Kidney (tissue), 14 donors: Measurements from ENCODE around the gene LOXL1. TPM values are rescaled to one million over a fixed set of nuclear protein-coding genes. Genes with fewer than 3 reads are reported as not detected.

ENCODE experiments used
- DNase-seq, 5 donors: peaks; one replicate each; pipeline ENCODE4 v3.0.0-alpha.2; 2013 to 2020
- FAIRE-seq: peaks from 2 replicates; lab custom pipeline; 2012; peaks lifted over from hg19 to GRCh38; lab: Jason Lieb, UNC
- H3K27ac ChIP-seq, 2 donors: one replicate each; pipeline ENCODE4 v1.7.0; 2013; ENCODE audit warnings: low read depth in 2 of 2, low read length in 2 of 2, inconsistent platforms in 1 of 2
- H3K27me3 ChIP-seq: one replicate; pipeline ENCODE4 v1.7.1; 2013; ENCODE audit warnings: low read length, inconsistent platforms; ENCODE audit not compliant: control insufficient read depth, insufficient read depth
- H3K36me3 ChIP-seq, 3 donors: one replicate each; pipeline versions ENCODE4 v1.7.0 to v1.7.1; 2013; ENCODE audit warnings: low read length in 3 of 3, control low read depth in 1 of 3, inconsistent platforms in 1 of 3; ENCODE audit not compliant: insufficient read depth in 3 of 3, control insufficient read depth in 2 of 3
- H3K4me1 ChIP-seq, 3 donors: one replicate each; pipeline versions ENCODE4 v1.7.0 to v1.7.1; 2013; ENCODE audit warnings: low read length in 3 of 3, inconsistent platforms in 1 of 3, low read depth in 1 of 3; ENCODE audit not compliant: control insufficient read depth in 2 of 3, insufficient read depth in 2 of 3
- H3K4me3 ChIP-seq, 3 donors: one replicate each; pipeline versions ENCODE4 v1.7.0 to v1.8.1; 2013; ENCODE audit warnings: low read length in 3 of 3, control low read depth in 1 of 3, inconsistent platforms in 1 of 3
- H3K9ac ChIP-seq, 3 donors: one replicate each; pipeline versions ENCODE4 v1.7.0 to v1.7.1; 2013; ENCODE audit warnings: low read length in 3 of 3, control low read depth in 1 of 3, inconsistent platforms in 1 of 3
- H3K9me3 ChIP-seq, 3 donors: one replicate each; pipeline versions ENCODE4 v1.7.0 to v1.7.1; 2013; ENCODE audit warnings: low read length in 3 of 3, control low read depth in 1 of 3, inconsistent platforms in 1 of 3; ENCODE audit not compliant: control insufficient read depth in 2 of 3, insufficient read depth in 1 of 3
- CTCF ChIP-seq: IDR thresholded peaks from 3 replicates; pipeline ENCODE4 v1.5.1; 2012; ENCODE audit warnings: mild to moderate bottlenecking, moderate library complexity, borderline replicate concordance; ENCODE audit not compliant: insufficient read depth; ENCODE audit errors: extremely low read depth
- intact Hi-C: fragments of 100-400 bp; cut with DNase I; formaldehyde crosslinking; loops from one replicate; pipeline ENCODE4 v1.11.1; 2022
- polyA plus RNA-seq: library from polyadenylated mRNA; stranded (reverse); fragments of 350-450 nt; fragmentation: Illumina TruSeq; extraction: RNeasy Lipid Tissue Mini Kit (QIAGEN cat#74804); gene quantifications from one replicate; pipeline ENCODE4 v1.2.3, GENCODE V29; 2014; ENCODE audit warnings: low read depth, low replicate concordance; ENCODE audit not compliant: insufficient read depth
- total RNA-seq: library from RNA; stranded (reverse); fragmentation: NEBNext Ultra II Directional; extraction: Animal tissue kit (Norgen Biotek cat#: 25700); gene quantifications from one replicate; pipeline ENCODE4 v1.2.1, GENCODE V29; 2021
- donor health status: control.
- donor health status: control.
- donor health status: control.
- donor health status: control.
- donor health status: control.
- donor health status: DM: yes; HTN: yes; CAD: no.
- donor health status: Normal renal cell carcinoma (clear cell type).

The LOXL1 gene
- total and polyA plus RNA-seq, 2 donors from 2014 or later = 33.2 to 35.1 TPM

- H3K36me3 ChIP-seq = no peaks in the 10 kb centered on the region
- no peak overlapping the region for H3K4me3 ChIP-seq
- H3K9me3 ChIP-seq = no peaks in the 10 kb centered on the region
- TF ChIP-seq CTCF = no peak
- DNase-seq (no peak), FAIRE-seq (no peak)
- H3K27me3 ChIP-seq = no peaks in the 10 kb centered on the region
- intact Hi-C loops = no loop called here
- no peak overlapping the region for H3K9ac ChIP-seq
- no peak overlapping the region for H3K27ac ChIP-seq
- peaks cover 0 to 2% (median 0%) of the 10 kb centered on the region in 3 donors for H3K4me1 ChIP-seq
Observed at GRCh38 chr15:73910522-73911303, 15.5 kb upstream of the LOXL1 start.

- DNase-seq = no peak
- Histone ChIP-seq H3K27me3 (no peaks in the 10 kb centered on the region), H3K36me3 (no peaks in the 10 kb centered on the region), H3K9me3 (no peaks in the 10 kb centered on the region), H3K4me1 (peaks cover 0 to 2% (median 0%) of the 10 kb centered on the region in 3 donors), H3K4me3 (no peak overlapping the region), H3K27ac (no peak overlapping the region), H3K9ac (no peak overlapping the region)
- no peak for TF ChIP-seq CTCF
- no peak for FAIRE-seq
- intact Hi-C loops = no loop called here
Observed at GRCh38 chr15:73912030-73912596, 14.1 kb upstream of the LOXL1 start.

GRCh38 chr15:73914145-73914544 lies 12.1 kb upstream of the LOXL1 start:
- Histone ChIP-seq H3K4me1 (no peaks in the 10 kb centered on the region), H3K9ac (no peak overlapping the region), H3K27ac (no peak overlapping the region), H3K9me3 (no peaks in the 10 kb centered on the region), H3K27me3 (no peaks in the 10 kb centered on the region), H3K4me3 (no peak overlapping the region), H3K36me3 (no peaks in the 10 kb centered on the region)
- intact Hi-C loops = no loop called here
- FAIRE-seq (no peak), DNase-seq (peak in 1 of 5 donors; percentile 34)
- no peak for TF ChIP-seq CTCF
